Mesenchymal stem cell (in vitro differentiated cells and primary cell): ENCODE results near the gene MCEMP1. TPM values are rescaled to one million over a fixed set of nuclear protein-coding genes. Genes with fewer than 3 reads are reported as not detected.

ENCODE experiments used
- DNase-seq: peaks from one replicate; pipeline ENCODE4 v3.0.0-alpha.2; 2013
- H2AFZ ChIP-seq: one replicate; pipeline ENCODE4 v1.6.1; 2013; ENCODE audit warnings: low read depth, mild to moderate bottlenecking, control low read depth, inconsistent platforms, low read length, moderate library complexity
- H2AK5ac ChIP-seq: 2 replicates; pipeline ENCODE4 v1.6.1; 2013; ENCODE audit warnings: low read length, moderate library complexity, mild to moderate bottlenecking, inconsistent platforms; ENCODE audit not compliant: severe bottlenecking
- H2BK120ac ChIP-seq: one replicate; pipeline ENCODE4 v1.6.1; 2013; ENCODE audit warnings: low read depth, mild to moderate bottlenecking, inconsistent platforms, low read length, moderate library complexity
- H2BK12ac ChIP-seq, 2 experiments: one replicate each; pipeline ENCODE4 v1.6.1; 2013; ENCODE audit warnings: inconsistent platforms in 2 of 2, low read length in 2 of 2, mild to moderate bottlenecking in 2 of 2, moderate library complexity in 2 of 2, control low read depth in 1 of 2
- H2BK15ac ChIP-seq: one replicate; pipeline ENCODE4 v1.6.1; 2013; ENCODE audit warnings: mild to moderate bottlenecking, low read depth, inconsistent platforms; ENCODE audit not compliant: poor library complexity, severe bottlenecking
- H2BK5ac ChIP-seq: 2 replicates; pipeline ENCODE4 v1.6.1; 2013; ENCODE audit warnings: low read depth, mild to moderate bottlenecking, low read length, control low read depth, inconsistent platforms; ENCODE audit not compliant: poor library complexity, severe bottlenecking
- H3K14ac ChIP-seq, 2 experiments: one replicate each; pipeline ENCODE4 v1.6.1; 2013; ENCODE audit warnings: inconsistent platforms in 2 of 2, low read length in 2 of 2, control low read depth in 1 of 2, mild to moderate bottlenecking in 1 of 2, moderate library complexity in 1 of 2
- H3K18ac ChIP-seq, 2 experiments: one replicate each; pipeline ENCODE4 v1.6.1; 2013; ENCODE audit warnings: inconsistent platforms in 2 of 2, low read length in 2 of 2, control low read depth in 1 of 2, low read depth in 1 of 2, mild to moderate bottlenecking in 1 of 2
- H3K23ac ChIP-seq, 2 experiments: one replicate each; pipeline ENCODE4 v1.6.1; 2013; ENCODE audit warnings: inconsistent platforms in 2 of 2, low read length in 2 of 2, mild to moderate bottlenecking in 2 of 2, moderate library complexity in 2 of 2, control low read depth in 1 of 2
- H3K27ac ChIP-seq: 2 replicates; pipeline ENCODE4 v1.5.1; 2013; ENCODE audit warnings: mild to moderate bottlenecking, moderate library complexity, low read length, control low read depth, inconsistent platforms; ENCODE audit not compliant: poor library complexity, severe bottlenecking
- H3K27me3 ChIP-seq, 2 experiments: 2 replicates each; pipeline versions ENCODE4 v1.6.1 to v1.7.0; 2013; ENCODE audit warnings: low read length in 2 of 2, mild to moderate bottlenecking in 2 of 2, moderate library complexity in 2 of 2, control low read depth in 1 of 2, inconsistent platforms in 1 of 2; ENCODE audit not compliant: control insufficient read depth in 1 of 2, insufficient read depth in 1 of 2
- H3K36me3 ChIP-seq, 2 experiments: 2 replicates each; pipeline versions ENCODE4 v1.6.1 to v1.7.0; 2013; ENCODE audit warnings: low read length in 2 of 2, control low read depth in 1 of 2, inconsistent platforms in 1 of 2, low read depth in 1 of 2, mild to moderate bottlenecking in 1 of 2; ENCODE audit not compliant: insufficient read depth in 2 of 2, control insufficient read depth in 1 of 2
- H3K4ac ChIP-seq, 2 experiments: one replicate each; pipeline ENCODE4 v1.6.1; 2013; ENCODE audit warnings: inconsistent platforms in 2 of 2, low read length in 2 of 2, mild to moderate bottlenecking in 2 of 2, moderate library complexity in 2 of 2, control low read depth in 1 of 2, low read depth in 1 of 2
- H3K4me1 ChIP-seq: 2 replicates; pipeline ENCODE4 v1.6.1; 2013; ENCODE audit warnings: low read depth, low read length, control low read depth; ENCODE audit not compliant: control insufficient read depth, insufficient read depth
- H3K4me2 ChIP-seq: 2 replicates; pipeline ENCODE4 v1.6.1; 2013; ENCODE audit warnings: low read length, mild to moderate bottlenecking, inconsistent platforms; ENCODE audit not compliant: poor library complexity, severe bottlenecking
- H3K4me3 ChIP-seq, 2 experiments: 2 replicates each; pipeline versions ENCODE4 v1.5.1 to v1.7.0; 2013; ENCODE audit warnings: low read length in 2 of 2, mild to moderate bottlenecking in 2 of 2, control low read depth in 1 of 2, low read depth in 1 of 2; ENCODE audit not compliant: insufficient read depth in 1 of 2
- H3K79me1 ChIP-seq: replicated peaks from 2 replicates; pipeline ENCODE4 v1.6.1; 2013; ENCODE audit warnings: mild to moderate bottlenecking, control low read depth, low read length, inconsistent platforms; ENCODE audit not compliant: poor library complexity, severe bottlenecking
- H3K9ac ChIP-seq: 2 replicates; pipeline ENCODE4 v1.7.0; 2013; ENCODE audit warnings: mild to moderate bottlenecking, low read length, moderate library complexity
- H3K9me3 ChIP-seq: 2 replicates; pipeline ENCODE4 v1.7.0; 2013; ENCODE audit warnings: mild to moderate bottlenecking, low read length; ENCODE audit not compliant: control insufficient read depth
- H4K8ac ChIP-seq: one replicate; pipeline ENCODE4 v1.6.1; 2013; ENCODE audit warnings: inconsistent platforms, mild to moderate bottlenecking, low read length, moderate library complexity
- H4K91ac ChIP-seq: one replicate; pipeline ENCODE4 v1.6.1; 2013; ENCODE audit warnings: mild to moderate bottlenecking, low read length, inconsistent platforms
- WGBS: methylation state at CpG from one replicate; pipeline ENCODE4 v1.1.7; 2013; ENCODE audit warnings: mixed read lengths; 5-methylcytosine and 5-hydroxymethylcytosine counted together
- polyA plus RNA-seq, 2 experiments: library from polyadenylated mRNA; stranded (reverse); fragments of 200-250 nt; gene quantifications; one replicate each; pipeline ENCODE4 v1.2.3, GENCODE V29; 2013

Gene MCEMP1, protein sequence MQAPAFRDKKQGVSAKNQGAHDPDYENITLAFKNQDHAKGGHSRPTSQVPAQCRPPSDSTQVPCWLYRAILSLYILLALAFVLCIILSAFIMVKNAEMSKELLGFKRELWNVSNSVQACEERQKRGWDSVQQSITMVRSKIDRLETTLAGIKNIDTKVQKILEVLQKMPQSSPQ
- not detected for polyA plus RNA-seq (2013, experiment 1 of 2)
- not detected for polyA plus RNA-seq (2013, experiment 2 of 2)

DNA sequence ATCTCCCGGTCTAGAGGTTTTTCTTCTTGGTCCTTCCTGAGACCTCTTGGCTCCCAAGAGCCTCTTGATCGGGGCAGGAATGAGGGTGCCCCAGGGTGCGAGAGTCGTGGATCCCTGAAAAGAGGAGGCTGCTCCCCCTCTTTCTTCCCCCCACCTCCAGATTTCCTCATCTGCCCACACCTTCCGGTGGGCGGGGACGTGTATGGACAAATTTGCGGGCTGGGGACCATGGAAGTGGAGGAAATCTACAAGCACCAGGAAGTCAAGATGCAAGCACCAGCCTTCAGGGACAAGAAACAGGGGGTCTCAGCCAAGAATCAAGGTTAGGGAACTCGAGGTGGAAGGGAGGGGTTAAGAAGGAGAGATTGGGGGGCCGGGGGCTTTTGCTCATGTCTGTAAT lies at the start of gene MCEMP1:
MCEMP1 (plus strand) TSS at position 237 of the 400 bp plus-strand sequence; CDS start at position 268, 31 bp downstream.
- DNase-seq = no peak
- Histone ChIP-seq H2AFZ (no peak within 1 kb of the TSS), H3K27ac (no peak within 1 kb of the TSS), H3K18ac (no peak within 1 kb of the TSS), H3K23ac (no peak within 1 kb of the TSS), H2BK5ac (no peak within 1 kb of the TSS), H3K4ac (no peak within 1 kb of the TSS), H2BK12ac (peak within 1 kb of the TSS in 1 of 2 experiments; percentile 61), H3K4me1 (peaks cover 10% of the 10 kb centered on the region), H3K9ac (no peak within 1 kb of the TSS), H3K4me3 (no peak within 1 kb of the TSS), H3K4me2 (no peak within 1 kb of the TSS), H2BK120ac (no peak within 1 kb of the TSS), H2AK5ac (no peak within 1 kb of the TSS), H3K79me1 (peaks cover 11% of the 10 kb centered on the region), H2BK15ac (no peak within 1 kb of the TSS), H4K8ac (no peak within 1 kb of the TSS), H4K91ac (no peak within 1 kb of the TSS), H3K9me3 (peaks cover 5% of the 10 kb centered on the region), H3K14ac (no peak within 1 kb of the TSS), H3K36me3 (peaks cover 0 to 1% of the 10 kb centered on the region in 2 experiments), H3K27me3 (peaks cover 34 to 49% of the 10 kb centered on the region in 2 experiments)
- WGBS = 62% methylated on average over 10 of the region's 10 CpGs

DNA sequence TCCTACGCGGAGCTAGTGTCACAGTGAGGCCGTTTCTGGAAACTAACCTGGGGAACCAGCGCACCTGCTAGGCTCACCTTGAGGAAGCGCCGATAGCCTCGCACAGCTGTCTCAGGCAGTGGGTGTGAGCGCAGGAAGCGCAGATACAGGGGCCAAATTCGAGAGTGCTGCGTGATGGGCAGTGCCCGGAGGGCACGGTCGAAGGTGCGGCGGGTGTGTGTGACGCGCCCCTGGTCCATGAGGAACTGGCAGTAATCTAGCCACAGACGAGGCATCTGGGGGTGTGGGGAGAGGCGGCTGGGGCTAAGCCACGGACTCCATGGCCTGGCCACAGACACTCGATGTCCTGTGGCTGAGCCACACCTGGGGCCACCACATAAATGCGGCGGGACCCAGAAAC lies 49.7 kb upstream of the MCEMP1 start:
- H4K8ac ChIP-seq = no peak overlapping the region
- H3K79me1 ChIP-seq = peaks cover 52% of the 10 kb centered on the region
- H4K91ac ChIP-seq = peak overlapping the region; percentile 2
- H2BK120ac ChIP-seq = no peak overlapping the region
- H3K4ac ChIP-seq = no peak overlapping the region
- no peak overlapping the region for H2BK5ac ChIP-seq
- no peak overlapping the region for H3K14ac ChIP-seq
- H2AFZ ChIP-seq = no peak overlapping the region
- no peak overlapping the region for H3K18ac ChIP-seq
- no peaks in the 10 kb centered on the region for H3K9me3 ChIP-seq
- no peak overlapping the region for H3K23ac ChIP-seq
- H3K4me3 ChIP-seq = no peak overlapping the region
- no peak overlapping the region for H3K4me2 ChIP-seq
- H3K27me3 ChIP-seq = no peaks in the 10 kb centered on the region
- H2BK15ac ChIP-seq = no peak overlapping the region
- H2BK12ac ChIP-seq = no peak overlapping the region
- H3K9ac ChIP-seq = no peak overlapping the region
- H3K36me3 ChIP-seq = peaks cover 28 to 64% of the 10 kb centered on the region in 2 experiments
- H3K4me1 ChIP-seq = peaks cover 28% of the 10 kb centered on the region
- DNase-seq = no peak
- H3K27ac ChIP-seq = no peak overlapping the region
- whole genome bisulfite sequencing = 95% methylated on average over 22 of the region's 24 CpGs
- no peak overlapping the region for H2AK5ac ChIP-seq

DNA sequence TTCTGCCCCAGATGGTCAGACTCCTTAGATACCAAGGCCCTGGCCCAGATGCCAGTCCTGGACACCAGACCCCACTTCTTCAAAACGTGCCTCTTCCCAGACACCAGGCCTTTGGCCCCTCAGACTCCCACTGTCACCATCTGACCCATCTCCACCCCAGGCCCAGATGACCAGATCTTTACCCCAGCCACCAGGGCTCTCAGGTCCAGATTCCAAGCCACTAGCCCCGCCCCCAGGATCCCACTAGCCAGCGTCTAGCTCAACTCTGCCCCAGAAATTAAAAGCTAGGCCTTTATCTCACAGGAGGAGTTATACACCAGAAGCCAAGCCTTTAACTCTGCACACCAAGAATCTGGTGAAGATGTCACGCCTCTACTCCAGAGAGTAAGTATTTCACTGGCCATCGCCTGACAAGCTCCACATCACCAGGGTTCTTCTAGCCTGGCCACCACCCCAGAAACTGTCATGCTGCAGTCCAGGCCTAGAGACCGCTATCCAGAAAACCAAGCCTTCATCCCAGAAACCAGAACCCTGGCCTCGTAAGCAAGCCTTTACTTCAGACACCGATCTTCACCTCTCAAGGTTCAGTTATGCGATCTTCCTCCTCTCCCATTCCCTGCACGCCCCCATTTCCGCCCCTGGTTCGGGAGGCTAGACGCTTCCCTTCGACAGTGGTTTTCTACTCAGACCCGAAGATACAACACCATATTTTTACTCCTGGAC lies 48.1 kb upstream of the MCEMP1 start:
- Histone ChIP-seq H3K27ac (no peak overlapping the region), H3K27me3 (no peaks in the 10 kb centered on the region), H3K23ac (peak overlapping the region in 1 of 2 experiments; percentile 34), H2BK12ac (no peak overlapping the region), H2AFZ (peak overlapping the region; percentile 15), H3K4me1 (peaks cover 30% of the 10 kb centered on the region), H3K18ac (peak overlapping the region; percentile 11 to 75), H3K9ac (peak overlapping the region; percentile 99), H3K9me3 (no peaks in the 10 kb centered on the region), H2BK120ac (no peak overlapping the region), H2AK5ac (no peak overlapping the region), H2BK15ac (no peak overlapping the region), H3K36me3 (peaks cover 17 to 62% of the 10 kb centered on the region in 2 experiments), H3K79me1 (peaks cover 59% of the 10 kb centered on the region), H3K14ac (peak overlapping the region in 1 of 2 experiments; percentile 49), H3K4ac (peak overlapping the region in 1 of 2 experiments; percentile 89), H4K8ac (peak overlapping the region; percentile 63), H3K4me3 (peak overlapping the region; percentile 89 to 100), H3K4me2 (peak overlapping the region; percentile 76), H2BK5ac (no peak overlapping the region), H4K91ac (no peak overlapping the region)
- peak; percentile 9 for DNase-seq
- 5% methylated on average over 15 of the region's 15 CpGs for WGBS
